22Rv1 (cell line): ENCODE measurements around the gene CD164L2.
"Not testable (repeated sequence)": the region's sequence is repeated elsewhere in the genome, so short reads cannot be mapped to it uniquely, and the experiment has no call there.

Experiments used
- H3K27ac ChIP-seq: fragments of 450-650 bp; 2 replicates; pipeline ENCODE4 v1.5.1; 2017
- CTCF ChIP-seq: fragments of 450-650 bp; IDR thresholded peaks from 2 replicates; pipeline ENCODE4 v1.5.1; 2017; ENCODE audit warnings: mild to moderate bottlenecking
- ZFX ChIP-seq: fragments of 450-650 bp; IDR thresholded peaks from 2 replicates; pipeline ENCODE4 v1.6.1; 2017; ENCODE audit warnings: antibody characterized with exemption, borderline replicate concordance

The CD164L2 gene

GRCh38 chr1:27392096-27392777 is 9.1 kb upstream of the CD164L2 start, which contains the start of gene GPR3:
Gene GPR3, plus strand, starts transcription at chr1:27392622. Its CDS starts 1,177 bp downstream, at chr1:27393799.
- peak within 1 kb of the TSS; percentile 46 for H3K27ac ChIP-seq
- TF ChIP-seq CTCF (peak; percentile 84), ZFX (no peak)

DNA sequence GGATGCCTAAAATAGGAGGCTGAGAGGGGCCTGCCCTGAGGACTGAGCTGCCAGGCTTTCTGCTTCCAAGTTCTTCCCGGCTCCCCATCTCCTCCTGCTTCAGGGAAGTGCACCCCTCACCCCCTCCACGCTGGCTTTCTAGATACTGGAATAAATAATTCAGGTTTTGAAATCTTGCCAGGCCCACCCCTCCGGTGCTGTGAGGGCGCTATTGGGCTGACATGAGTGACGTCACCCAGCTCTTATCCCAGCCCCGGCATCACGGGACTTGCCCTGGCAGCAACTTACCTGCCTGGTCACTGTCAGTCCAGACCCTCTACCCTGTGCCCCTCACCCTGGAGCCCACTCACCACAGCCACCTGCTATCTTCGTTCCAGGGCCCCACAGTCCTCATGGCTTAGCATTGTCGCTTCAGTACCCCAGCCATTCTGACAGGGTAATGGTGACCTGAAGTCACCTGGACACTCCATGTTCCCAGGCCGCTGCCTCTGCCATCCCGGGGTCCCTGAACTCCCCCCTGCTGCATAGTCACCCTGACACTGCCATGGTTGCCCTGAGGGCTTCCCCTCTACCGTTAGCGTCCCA is 8.5 kb upstream of the CD164L2 start:
- no peak for TF ChIP-seq CTCF
- no peak for TF ChIP-seq ZFX

DNA sequence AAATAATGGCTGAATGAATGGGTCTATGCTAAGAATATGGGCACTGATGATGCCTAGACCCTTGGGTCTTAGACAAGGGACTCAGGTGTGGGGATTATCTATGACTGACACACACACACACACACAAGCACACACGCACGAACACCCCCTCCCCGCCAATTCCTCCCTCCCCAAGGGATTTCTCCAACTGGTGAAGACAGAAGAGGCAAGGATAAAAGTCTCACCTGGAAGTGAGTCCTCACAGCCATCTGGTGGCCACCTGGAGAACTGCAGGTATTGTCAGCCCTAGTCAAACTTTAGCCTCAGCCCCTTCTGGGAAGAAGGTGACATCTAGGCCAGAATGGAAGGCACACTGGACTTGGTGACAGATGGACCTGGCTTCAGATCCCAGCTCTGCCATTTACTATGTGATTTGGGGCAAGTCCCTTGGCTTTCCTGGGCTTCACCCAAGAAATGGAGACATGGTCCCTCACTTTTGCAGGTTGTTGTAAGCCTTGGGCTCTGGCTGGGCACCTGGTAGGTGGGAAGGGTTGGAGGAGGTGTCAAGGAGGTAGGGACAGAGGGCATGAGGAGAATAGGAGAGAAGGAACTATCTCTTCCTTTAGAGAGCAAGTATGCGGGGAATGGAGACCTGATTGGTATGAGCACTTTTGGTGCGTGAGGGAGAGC is 5.3 kb upstream of the CD164L2 start:
- H3K27ac ChIP-seq, result no peak overlapping the region
- peak; percentile 89 for TF ChIP-seq CTCF
- TF ChIP-seq ZFX, result no peak

More for the DNA sequence above, 8.5 kb upstream of the CD164L2 start:
- peak overlapping the region; percentile 46; the same call in 1 of the 2 replicates for H3K27ac ChIP-seq

- not testable (repeated sequence) for H3K27ac ChIP-seq
Measured at GRCh38 chr1:27384797-27385196, 1.7 kb upstream of the CD164L2 start.

DNA sequence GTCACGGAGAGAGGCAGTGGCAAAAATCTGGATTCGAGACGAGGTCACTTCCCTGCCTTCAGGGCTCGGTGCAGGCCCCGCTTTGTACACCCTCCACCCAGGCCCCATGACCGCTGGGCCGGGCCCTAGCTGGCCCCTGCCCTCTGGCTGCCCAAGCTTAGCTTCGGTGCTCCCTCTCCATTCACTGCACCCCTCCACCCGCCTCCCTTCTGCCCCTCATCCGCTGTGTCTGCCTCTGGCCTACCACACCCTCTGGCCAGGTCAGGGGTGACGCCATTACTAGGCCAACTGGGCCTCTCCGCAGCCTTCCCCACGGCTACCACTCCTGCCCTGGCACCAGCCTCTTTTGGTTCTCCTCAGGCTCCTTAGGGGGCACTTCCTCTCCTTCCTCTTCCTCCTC is 528 bp upstream of the CD164L2 start:
- no peak overlapping the region for H3K27ac ChIP-seq
- TF ChIP-seq ZFX (no peak), CTCF (no peak)

DNA sequence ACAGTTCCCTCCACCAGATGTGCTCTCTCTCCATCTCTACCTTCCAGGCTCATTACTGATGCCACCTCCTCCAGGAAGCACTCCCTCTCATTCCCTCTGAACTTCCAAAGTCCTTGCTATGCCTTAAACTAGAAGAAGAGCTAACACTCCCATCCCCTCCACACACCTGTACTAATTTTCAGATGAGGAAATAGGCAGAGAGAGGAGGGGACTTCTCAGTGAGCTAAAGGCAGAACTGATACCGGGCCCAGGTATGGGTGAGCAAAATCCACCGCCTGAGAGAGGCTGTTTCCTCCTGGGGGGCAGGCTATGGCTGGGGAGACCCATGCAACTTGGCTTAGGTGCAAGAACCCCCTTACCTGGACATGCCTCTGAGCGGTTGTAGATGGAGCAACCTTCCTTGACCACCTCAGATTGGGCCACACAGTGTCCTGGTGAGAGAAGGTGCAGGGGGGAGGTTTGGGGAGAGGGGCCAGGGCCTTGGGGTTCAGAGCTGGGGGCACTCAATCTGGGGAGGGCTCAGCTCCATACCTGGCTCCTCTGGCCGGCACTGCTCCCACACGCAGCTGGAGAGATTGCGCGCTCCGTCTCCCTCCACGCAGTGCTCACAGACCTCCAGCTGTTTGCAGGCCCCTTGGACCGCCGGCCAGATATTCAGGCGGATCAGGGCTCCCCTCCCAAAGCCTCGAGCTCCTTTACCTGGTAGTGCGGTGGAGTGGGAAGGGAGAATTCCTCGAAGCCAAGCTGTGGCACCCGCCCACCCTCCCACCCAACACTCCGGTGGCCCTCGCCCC is 967 bp downstream of the CD164L2 start:
- TF ChIP-seq ZFX, result no peak
- TF ChIP-seq CTCF, result no peak
- no peak overlapping the region for H3K27ac ChIP-seq

- no peak overlapping the region for H3K27ac ChIP-seq
Measured at GRCh38 chr1:27380766-27381733, 2.1 kb downstream of the CD164L2 start.

More at GRCh38 chr1:27380766-27381733, 2.1 kb downstream of the CD164L2 start:
- TF ChIP-seq ZFX (no peak), CTCF (no peak)
